Brain microvascular endothelial cell (primary cell): Measurements from ENCODE around the gene FNBP1.

Source experiments
- DNase-seq: peaks from one replicate; pipeline ENCODE4 v3.0.0-alpha.2; 2020
- H3K27ac ChIP-seq: fragments of 250-450 bp; sonication (Bioruptor Pico); 2 replicates; pipeline ENCODE4 v1.5.1; 2020; ENCODE audit warnings: mild to moderate bottlenecking, moderate library complexity
- H3K27me3 ChIP-seq: fragments of 250-450 bp; sonication (Bioruptor Pico); replicated peaks from 2 replicates; pipeline ENCODE4 v1.5.1; 2020; ENCODE audit warnings: mild to moderate bottlenecking
- H3K36me3 ChIP-seq: fragments of 250-450 bp; sonication (Bioruptor Pico); replicated peaks from 2 replicates; pipeline ENCODE4 v1.5.1; 2020; ENCODE audit warnings: mild to moderate bottlenecking
- H3K4me3 ChIP-seq: 2 replicates; pipeline ENCODE4 v1.5.1; 2011; ENCODE audit warnings: low read depth, mild to moderate bottlenecking, control low read depth, low read length, moderate library complexity
- CTCF ChIP-seq: IDR thresholded peaks from 2 replicates; pipeline ENCODE4 v1.5.1; 2011; ENCODE audit warnings: low read depth, mild to moderate bottlenecking, moderate library complexity, low read length, control low read depth, inconsistent platforms; ENCODE audit errors: missing control alignments
- in situ Hi-C: cut with HindIII; loops from 2 replicates; pipeline ENCODE4 v1.10.0; 2017; ENCODE audit warnings: low sequenced_read_pairs, low pct_ligation_motif_present

The FNBP1 gene

GRCh38 chr9:129873563-129874190 lies 169.3 kb downstream of the FNBP1 start:
- TF ChIP-seq CTCF, result no peak
- in situ Hi-C loops, result no loop called here
- no peak for DNase-seq
- no peak overlapping the region for H3K27ac ChIP-seq
- H3K4me3 ChIP-seq, result no peak overlapping the region
- peaks cover 12% of the 10 kb centered on the region for H3K36me3 ChIP-seq
- H3K27me3 ChIP-seq, result no peaks in the 10 kb centered on the region

GRCh38 chr9:129871046-129871445 lies 171.9 kb downstream of the FNBP1 start:
- H3K27ac ChIP-seq, result no peak overlapping the region
- H3K4me3 ChIP-seq, result no peak overlapping the region
- TF ChIP-seq CTCF, result no peak
- no peak for DNase-seq
- peaks cover 16% of the 10 kb centered on the region for H3K36me3 ChIP-seq
- in situ Hi-C loops, result no loop called here
- H3K27me3 ChIP-seq, result no peaks in the 10 kb centered on the region

GRCh38 chr9:129869585-129870501 lies 173.1 kb downstream of the FNBP1 start:
- Histone ChIP-seq H3K4me3 (no peak overlapping the region), H3K27me3 (no peaks in the 10 kb centered on the region), H3K36me3 (peaks cover 17% of the 10 kb centered on the region), H3K27ac (no peak overlapping the region)
- DNase-seq, result no peak
- in situ Hi-C loops, result no loop called here
- no peak for TF ChIP-seq CTCF

- in situ Hi-C loops, result no loop called here
- Histone ChIP-seq H3K4me3 (no peak overlapping the region), H3K36me3 (peaks cover 13% of the 10 kb centered on the region), H3K27me3 (no peaks in the 10 kb centered on the region), H3K27ac (no peak overlapping the region)
- no peak for TF ChIP-seq CTCF
- DNase-seq, result no peak
These were observed 174.0 kb downstream of the FNBP1 start for GRCh38 chr9:129868872-129869486.

GRCh38 chr9:129868023-129868871 lies 174.7 kb downstream of the FNBP1 start:
- Histone ChIP-seq H3K4me3 (no peak overlapping the region), H3K27ac (no peak overlapping the region), H3K36me3 (peaks cover 16% of the 10 kb centered on the region), H3K27me3 (no peaks in the 10 kb centered on the region)
- in situ Hi-C loops, result no loop called here
- DNase-seq, result no peak
- TF ChIP-seq CTCF, result no peak
